Measurements from ENCODE around the gene ITGB8.
"Not testable (repeated sequence)": the region's sequence is repeated elsewhere in the genome, so short reads cannot be mapped to it uniquely, and the experiment has no call there.

The ITGB8 gene

DNA sequence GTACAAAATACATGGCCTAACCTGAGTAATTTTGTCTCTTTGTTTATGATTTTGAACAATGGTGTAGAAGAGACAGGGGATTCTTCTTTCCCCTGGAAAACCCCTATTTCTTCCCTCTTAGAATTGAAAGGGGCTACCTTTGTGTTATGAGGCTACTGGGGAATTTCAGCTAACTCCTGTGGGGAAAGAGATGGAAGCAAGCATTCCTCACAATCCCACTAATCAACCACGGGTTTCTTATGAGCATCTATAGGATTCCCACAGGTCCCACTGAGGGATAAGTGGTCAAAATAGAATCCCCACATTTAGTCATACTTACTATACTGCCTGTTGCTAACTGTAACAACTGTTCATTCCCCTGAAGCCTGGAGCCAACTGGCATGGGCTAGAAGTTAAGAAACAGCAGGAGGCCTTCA is 32.2 kb upstream of the ITGB8 start:
- no peak overlapping the region for H2BK120ac ChIP-seq (ENCODE audit: low read depth, low read length)
- DNase-seq = no peak
- H3K79me1 ChIP-seq (ENCODE audit: low read length) = no peaks in the 10 kb centered on the region
- no peak overlapping the region for H3K4me3 ChIP-seq (ENCODE audit: low read length)
- no peaks in the 10 kb centered on the region for H3K27me3 ChIP-seq (ENCODE audit: insufficient read depth, low read length, poor library complexity)
- no peak overlapping the region for H3K23ac ChIP-seq (ENCODE audit: low read length)
- no peak overlapping the region for H3K56ac ChIP-seq (ENCODE audit: low read length)
- WGBS (ENCODE audit: extremely low coverage, insufficient coverage, low lambda C conversion rate) = no CpG with 5 or more reads among the region's 1 CpG
- H2AK5ac ChIP-seq (ENCODE audit: low read length) = no peak overlapping the region
- H3K4me1 ChIP-seq (ENCODE audit: control insufficient read depth, low read depth, low read length) = no peaks in the 10 kb centered on the region
- H3K79me2 ChIP-seq (ENCODE audit: control insufficient read depth, insufficient read depth, low read length) = no peaks in the 10 kb centered on the region
- H3K4ac ChIP-seq (ENCODE audit: low read depth, low read length) = no peak overlapping the region
- no peak overlapping the region for H3K18ac ChIP-seq (ENCODE audit: low read length)
- no peaks in the 10 kb centered on the region for H3K36me3 ChIP-seq (ENCODE audit: control insufficient read depth, insufficient read depth, low read length)
- H3K9ac ChIP-seq (ENCODE audit: low read length) = no peak overlapping the region
- peak overlapping the region; percentile 19 for H2BK15ac ChIP-seq (replicated peaks; ENCODE audit: low read depth)
- H4K5ac ChIP-seq (ENCODE audit: low read length) = no peak overlapping the region
- no peak overlapping the region for H2BK5ac ChIP-seq (ENCODE audit: low read length)
- H4K8ac ChIP-seq (ENCODE audit: low read depth, low read length) = no peak overlapping the region
- H3K4me2 ChIP-seq (ENCODE audit: low read length) = no peak overlapping the region
- H3K27ac ChIP-seq (ENCODE audit: low read depth, low read length) = no peak overlapping the region

DNA sequence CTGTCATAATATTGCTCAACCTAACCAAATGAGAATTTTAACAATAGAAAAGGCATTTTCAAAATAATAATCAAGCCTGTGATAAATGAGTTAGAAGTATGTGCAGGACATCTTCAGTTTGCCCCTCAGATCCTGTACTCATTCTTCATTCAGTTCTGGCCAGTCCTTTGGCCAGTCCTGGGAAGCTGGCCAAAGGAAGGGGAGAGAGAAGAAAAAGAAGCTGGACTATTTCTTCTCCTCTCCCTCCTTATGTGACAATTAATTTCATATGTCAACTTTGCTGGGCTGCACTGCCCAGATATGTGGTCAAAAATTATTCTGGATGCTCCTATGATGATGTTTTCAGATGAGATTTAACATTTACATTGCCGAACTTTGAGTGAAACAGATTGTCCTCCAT is 31.6 kb upstream of the ITGB8 start:
- Histone ChIP-seq H3K4me3 (ENCODE audit: low read length) (no peak overlapping the region), H3K27me3 (ENCODE audit: insufficient read depth, low read length, poor library complexity) (no peaks in the 10 kb centered on the region), H3K4me2 (ENCODE audit: low read length) (no peak overlapping the region), H3K79me2 (ENCODE audit: control insufficient read depth, insufficient read depth, low read length) (no peaks in the 10 kb centered on the region), H3K36me3 (ENCODE audit: control insufficient read depth, insufficient read depth, low read length) (no peaks in the 10 kb centered on the region), H4K8ac (ENCODE audit: low read depth, low read length) (no peak overlapping the region), H2BK120ac (ENCODE audit: low read depth, low read length) (no peak overlapping the region), H3K56ac (ENCODE audit: low read length) (no peak overlapping the region), H2BK5ac (ENCODE audit: low read length) (no peak overlapping the region), H3K9ac (ENCODE audit: low read length) (no peak overlapping the region), H2BK15ac (replicated peaks; ENCODE audit: low read depth) (no peak overlapping the region), H3K4ac (ENCODE audit: low read depth, low read length) (no peak overlapping the region), H2AK5ac (ENCODE audit: low read length) (no peak overlapping the region), H3K27ac (ENCODE audit: low read depth, low read length) (no peak overlapping the region), H3K4me1 (ENCODE audit: control insufficient read depth, low read depth, low read length) (no peaks in the 10 kb centered on the region), H3K79me1 (ENCODE audit: low read length) (no peaks in the 10 kb centered on the region), H4K5ac (ENCODE audit: low read length) (no peak overlapping the region), H3K18ac (ENCODE audit: low read length) (no peak overlapping the region), H3K23ac (ENCODE audit: low read length) (no peak overlapping the region)
- no CpG with 5 or more reads among the region's 1 CpG for WGBS (ENCODE audit: extremely low coverage, insufficient coverage, low lambda C conversion rate)
- no peak for DNase-seq

- no peaks in the 10 kb centered on the region for H3K27me3 ChIP-seq (ENCODE audit: insufficient read depth, low read length, poor library complexity)
- no peak overlapping the region for H3K27ac ChIP-seq (ENCODE audit: low read depth, low read length)
- no peak overlapping the region for H3K9ac ChIP-seq (ENCODE audit: low read length)
Observed at GRCh38 chr7:20299647-20300312, 30.9 kb upstream of the ITGB8 start.

DNA sequence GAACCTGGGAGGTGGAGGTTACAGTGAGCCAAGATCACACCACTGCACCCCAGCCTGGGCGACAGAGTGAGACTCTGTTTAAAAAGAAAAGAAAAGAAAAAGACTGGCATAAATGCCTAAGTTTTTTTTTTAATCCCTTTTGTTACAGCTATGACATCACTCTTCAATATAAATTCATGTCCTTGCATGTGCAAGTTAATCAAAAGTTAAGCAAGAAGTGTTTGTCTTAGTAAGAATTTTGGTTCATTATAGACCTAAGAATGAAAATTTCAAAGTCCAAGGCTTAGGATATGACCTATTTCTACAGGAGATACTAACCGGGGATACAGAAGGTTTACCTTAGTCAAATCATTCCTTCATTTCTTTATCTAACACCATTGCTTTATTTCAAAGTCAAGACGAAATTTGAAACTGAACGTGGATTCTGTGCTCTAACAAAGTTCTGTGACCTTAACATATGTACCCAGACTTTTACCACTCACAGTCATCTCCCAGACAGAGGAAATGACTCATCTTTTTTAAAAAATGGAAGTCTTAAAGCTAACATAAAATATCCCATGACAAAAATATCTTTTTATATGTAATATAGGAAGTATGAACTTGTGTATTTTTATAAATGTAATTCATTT is 29.3 kb upstream of the ITGB8 start:
- H3K4me2 ChIP-seq (ENCODE audit: low read length) = no peak overlapping the region
- H3K9ac ChIP-seq (ENCODE audit: low read length) = no peak overlapping the region
- peaks cover 3% of the 10 kb centered on the region for H3K4me1 ChIP-seq (ENCODE audit: control insufficient read depth, low read depth, low read length)
- no peak overlapping the region for H2BK120ac ChIP-seq (ENCODE audit: low read depth, low read length)
- no peak overlapping the region for H2BK5ac ChIP-seq (ENCODE audit: low read length)
- no peak overlapping the region for H3K4ac ChIP-seq (ENCODE audit: low read depth, low read length)
- no CpG with 5 or more reads among the region's 4 CpGs for WGBS (ENCODE audit: extremely low coverage, insufficient coverage, low lambda C conversion rate)
- no peak overlapping the region for H3K4me3 ChIP-seq (ENCODE audit: low read length)
- H3K18ac ChIP-seq (ENCODE audit: low read length) = no peak overlapping the region
- no peak overlapping the region for H2BK15ac ChIP-seq (replicated peaks; ENCODE audit: low read depth)
- no peak for DNase-seq
- H2AK5ac ChIP-seq (ENCODE audit: low read length) = no peak overlapping the region
- no peak overlapping the region for H3K56ac ChIP-seq (ENCODE audit: low read length)
- H4K8ac ChIP-seq (ENCODE audit: low read depth, low read length) = no peak overlapping the region
- no peaks in the 10 kb centered on the region for H3K36me3 ChIP-seq (ENCODE audit: control insufficient read depth, insufficient read depth, low read length)
- no peak overlapping the region for H3K23ac ChIP-seq (ENCODE audit: low read length)
- no peak overlapping the region for H4K5ac ChIP-seq (ENCODE audit: low read length)
- H3K79me2 ChIP-seq (ENCODE audit: control insufficient read depth, insufficient read depth, low read length) = no peaks in the 10 kb centered on the region
- H3K27me3 ChIP-seq (ENCODE audit: insufficient read depth, low read length, poor library complexity) = no peaks in the 10 kb centered on the region
- H3K79me1 ChIP-seq (ENCODE audit: low read length) = no peaks in the 10 kb centered on the region
- H3K27ac ChIP-seq (ENCODE audit: low read depth, low read length) = no peak overlapping the region

More at GRCh38 chr7:20299647-20300312, 30.9 kb upstream of the ITGB8 start:
- H4K5ac ChIP-seq (ENCODE audit: low read length) = no peak overlapping the region
- no peaks in the 10 kb centered on the region for H3K36me3 ChIP-seq (ENCODE audit: control insufficient read depth, insufficient read depth, low read length)
- H3K4ac ChIP-seq (ENCODE audit: low read depth, low read length) = no peak overlapping the region
- H2BK15ac ChIP-seq (replicated peaks; ENCODE audit: low read depth) = no peak overlapping the region
- WGBS (ENCODE audit: extremely low coverage, insufficient coverage, low lambda C conversion rate) = no CpG with 5 or more reads among the region's 6 CpGs
- no peak overlapping the region for H2BK120ac ChIP-seq (ENCODE audit: low read depth, low read length)
- H3K56ac ChIP-seq (ENCODE audit: low read length) = no peak overlapping the region
- DNase-seq = no peak
- H2AK5ac ChIP-seq (ENCODE audit: low read length) = no peak overlapping the region
- H3K79me1 ChIP-seq (ENCODE audit: low read length) = no peaks in the 10 kb centered on the region
- H3K18ac ChIP-seq (ENCODE audit: low read length) = peak overlapping the region; percentile 77
- H3K4me3 ChIP-seq (ENCODE audit: low read length) = no peak overlapping the region
- no peak overlapping the region for H3K23ac ChIP-seq (ENCODE audit: low read length)
- no peak overlapping the region for H3K4me2 ChIP-seq (ENCODE audit: low read length)
- H3K79me2 ChIP-seq (ENCODE audit: control insufficient read depth, insufficient read depth, low read length) = no peaks in the 10 kb centered on the region
- H3K4me1 ChIP-seq (ENCODE audit: control insufficient read depth, low read depth, low read length) = no peaks in the 10 kb centered on the region
- no peak overlapping the region for H2BK5ac ChIP-seq (ENCODE audit: low read length)
- H4K8ac ChIP-seq (ENCODE audit: low read depth, low read length) = no peak overlapping the region

GRCh38 chr7:20302300-20302699 is 28.4 kb upstream of the ITGB8 start:
- not testable (repeated sequence) for H3K23ac ChIP-seq (ENCODE audit: low read length); H3K4me1 ChIP-seq (ENCODE audit: control insufficient read depth, low read depth, low read length); H3K79me2 ChIP-seq (ENCODE audit: control insufficient read depth, insufficient read depth, low read length); H2BK120ac ChIP-seq (ENCODE audit: low read depth, low read length); H3K9ac ChIP-seq (ENCODE audit: low read length); H3K79me1 ChIP-seq (ENCODE audit: low read length); H3K4ac ChIP-seq (ENCODE audit: low read depth, low read length); H3K36me3 ChIP-seq (ENCODE audit: control insufficient read depth, insufficient read depth, low read length); H4K5ac ChIP-seq (ENCODE audit: low read length); H3K56ac ChIP-seq (ENCODE audit: low read length); H3K4me2 ChIP-seq (ENCODE audit: low read length); H3K18ac ChIP-seq (ENCODE audit: low read length); H3K4me3 ChIP-seq (ENCODE audit: low read length); DNase-seq; H3K27ac ChIP-seq (ENCODE audit: low read depth, low read length); H3K27me3 ChIP-seq (ENCODE audit: insufficient read depth, low read length, poor library complexity); H2BK15ac ChIP-seq (replicated peaks; ENCODE audit: low read depth); H4K8ac ChIP-seq (ENCODE audit: low read depth, low read length); H2AK5ac ChIP-seq (ENCODE audit: low read length); H2BK5ac ChIP-seq (ENCODE audit: low read length)
- no CpG with 5 or more reads among the region's 16 CpGs for WGBS (ENCODE audit: extremely low coverage, insufficient coverage, low lambda C conversion rate)

- no CpG with 5 or more reads among the region's 1 CpG for WGBS (ENCODE audit: extremely low coverage, insufficient coverage, low lambda C conversion rate)
- Histone ChIP-seq H3K27me3 (ENCODE audit: insufficient read depth, low read length, poor library complexity) (no peaks in the 10 kb centered on the region), H2BK15ac (replicated peaks; ENCODE audit: low read depth) (peak overlapping the region; percentile 96), H3K4me1 (ENCODE audit: control insufficient read depth, low read depth, low read length) (peaks cover 4% of the 10 kb centered on the region), H3K9ac (ENCODE audit: low read length) (no peak overlapping the region), H4K8ac (ENCODE audit: low read depth, low read length) (no peak overlapping the region), H3K79me2 (ENCODE audit: control insufficient read depth, insufficient read depth, low read length) (no peaks in the 10 kb centered on the region), H3K27ac (ENCODE audit: low read depth, low read length) (no peak overlapping the region), H3K4me2 (ENCODE audit: low read length) (no peak overlapping the region), H2AK5ac (ENCODE audit: low read length) (no peak overlapping the region), H3K18ac (ENCODE audit: low read length) (peak overlapping the region; percentile 85), H2BK5ac (ENCODE audit: low read length) (no peak overlapping the region), H3K4me3 (ENCODE audit: low read length) (no peak overlapping the region), H3K23ac (ENCODE audit: low read length) (no peak overlapping the region), H4K5ac (ENCODE audit: low read length) (no peak overlapping the region), H3K79me1 (ENCODE audit: low read length) (no peaks in the 10 kb centered on the region), H3K36me3 (ENCODE audit: control insufficient read depth, insufficient read depth, low read length) (no peaks in the 10 kb centered on the region), H3K4ac (ENCODE audit: low read depth, low read length) (no peak overlapping the region), H2BK120ac (ENCODE audit: low read depth, low read length) (peak overlapping the region; percentile 62), H3K56ac (ENCODE audit: low read length) (no peak overlapping the region)
- no peak for DNase-seq
Observed at GRCh38 chr7:20302891-20303290, 27.8 kb upstream of the ITGB8 start.
